Measurements from ENCODE around the gene APMAP. TPM values are rescaled to one million over a fixed set of nuclear protein-coding genes. Genes with fewer than 3 reads are reported as not detected.

APMAP gene
- total and polyA plus RNA-seq, 10 donors, result 26.5 to 104 (median 65.3) TPM

GRCh38 chr20:25000268-25000801 lies 7.8 kb upstream of the APMAP start:
- Histone ChIP-seq H3K4me1 (peaks cover 0 to under 1% (median under 1%) of the 10 kb centered on the region in 6 donors), H3K27me3 (replicated peaks in 1 of 7) (no peaks in the 10 kb centered on the region), H3K9me3 (no peaks in the 10 kb centered on the region), H3K27ac (no peak overlapping the region), H3K36me3 (peaks cover 0 to 30% (median 4%) of the 10 kb centered on the region in 6 donors), H3K4me3 (no peak overlapping the region)
- TF ChIP-seq POLR2AphosphoS5 (IDR thresholded peaks at IDR 0.05) (no peak), POLR2A (IDR thresholded peaks at IDR 0.05) (no peak), CTCF (IDR thresholded peaks at IDR 0.05 in 8 of 11, conservative IDR thresholded peaks at IDR 0.05 in 3 of 11) (no peak)
- WGBS, 5 donors, result 49 to 60% (median 55%) methylated on average over 4 of the region's 4 CpGs
- peak; percentile 24 for DNase-seq
- intact Hi-C loops (cut with DNase I; ENCODE audit: low total_unique reads), result loop anchor here (10.0 kb wide), 1 partner anchor 174 kb away; no protein-coding TSS in a partner anchor

GRCh38 chr20:24999568-24999967 lies 7.0 kb upstream of the APMAP start:
- Histone ChIP-seq H3K4me3 (no peak overlapping the region), H3K9me3 (no peaks in the 10 kb centered on the region), H3K27me3 (replicated peaks in 1 of 7) (no peaks in the 10 kb centered on the region), H3K27ac (no peak overlapping the region), H3K36me3 (peaks cover 0 to 22% (median 2%) of the 10 kb centered on the region in 6 donors), H3K4me1 (peaks cover 0 to 8% (median 8%) of the 10 kb centered on the region in 6 donors)
- WGBS, 5 donors, result 76 to 95% (median 85%) methylated on average over 4 of the region's 4 CpGs
- DNase-seq, result no peak
- TF ChIP-seq POLR2AphosphoS5 (IDR thresholded peaks at IDR 0.05), result no peak
- no peak for TF ChIP-seq POLR2A (IDR thresholded peaks at IDR 0.05)
- no peak for TF ChIP-seq CTCF (IDR thresholded peaks at IDR 0.05 in 8 of 11, conservative IDR thresholded peaks at IDR 0.05 in 3 of 11)
- intact Hi-C loops (cut with DNase I; ENCODE audit: low total_unique reads), result no loop called here

- WGBS, 5 donors, result 78 to 85% (median 79%) methylated on average over 12 of the region's 12 CpGs
- no peaks in the 10 kb centered on the region for H3K27me3 ChIP-seq (replicated peaks in 1 of 7)
- TF ChIP-seq POLR2AphosphoS5 (IDR thresholded peaks at IDR 0.05), result no peak
- TF ChIP-seq CTCF (IDR thresholded peaks at IDR 0.05 in 8 of 11, conservative IDR thresholded peaks at IDR 0.05 in 3 of 11), result no peak
- TF ChIP-seq POLR2A (IDR thresholded peaks at IDR 0.05), result no peak
- no peak overlapping the region for H3K4me3 ChIP-seq
- H3K4me1 ChIP-seq, result peaks cover 0 to 16% (median 14%) of the 10 kb centered on the region in 6 donors
- peak overlapping the region in 3 of 8 donors; percentile 14 to 48 (median 45) for H3K27ac ChIP-seq
- DNase-seq, result peak; percentile 35
- H3K36me3 ChIP-seq, result peaks cover 0 to 15% (median 2%) of the 10 kb centered on the region in 6 donors
- intact Hi-C loops (cut with DNase I; ENCODE audit: low total_unique reads), result no loop called here
- no peaks in the 10 kb centered on the region for H3K9me3 ChIP-seq
These were observed 6.3 kb upstream of the APMAP start for GRCh38 chr20:24998631-24999445.

GRCh38 chr20:24998121-24998520 lies 5.6 kb upstream of the APMAP start:
- intact Hi-C loops (cut with DNase I; ENCODE audit: low total_unique reads), result no loop called here
- Histone ChIP-seq H3K4me3 (no peak overlapping the region), H3K27me3 (replicated peaks in 1 of 7) (no peaks in the 10 kb centered on the region), H3K9me3 (no peaks in the 10 kb centered on the region), H3K36me3 (peaks cover 0 to 8% (median 2%) of the 10 kb centered on the region in 6 donors), H3K4me1 (peaks cover 5 to 23% (median 21%) of the 10 kb centered on the region in 6 donors), H3K27ac (peak overlapping the region in 2 of 8 donors; percentile 45 to 48)
- no peak for DNase-seq
- WGBS, 5 donors, result 74 to 89% (median 79%) methylated on average over 3 of the region's 3 CpGs
- TF ChIP-seq POLR2A (IDR thresholded peaks at IDR 0.05) (no peak), POLR2AphosphoS5 (IDR thresholded peaks at IDR 0.05) (no peak), CTCF (IDR thresholded peaks at IDR 0.05 in 8 of 11, conservative IDR thresholded peaks at IDR 0.05 in 3 of 11) (no peak)
